ENCODE measurements around the gene MAP3K2.
"Not testable (repeated sequence)": the region's sequence is repeated elsewhere in the genome, so short reads cannot be mapped to it uniquely, and the experiment has no call there.

Gene MAP3K2

GRCh38 chr2:127414638-127415592 lies 27.1 kb upstream of the MAP3K2 start:
- DNase-seq (ENCODE audit: low spot score in 2 of 2) (no peak), ATAC-seq (no peak)
- no peaks in the 10 kb centered on the region for H3K36me3 Mint-ChIP-seq
- H3K9me3 Mint-ChIP-seq, result peaks cover 2% of the 10 kb centered on the region
- no peak overlapping the region for H3K27ac Mint-ChIP-seq
- H3K4me1 Mint-ChIP-seq, result peaks cover 51% of the 10 kb centered on the region
- no peak overlapping the region for H3K4me3 Mint-ChIP-seq

DNA sequence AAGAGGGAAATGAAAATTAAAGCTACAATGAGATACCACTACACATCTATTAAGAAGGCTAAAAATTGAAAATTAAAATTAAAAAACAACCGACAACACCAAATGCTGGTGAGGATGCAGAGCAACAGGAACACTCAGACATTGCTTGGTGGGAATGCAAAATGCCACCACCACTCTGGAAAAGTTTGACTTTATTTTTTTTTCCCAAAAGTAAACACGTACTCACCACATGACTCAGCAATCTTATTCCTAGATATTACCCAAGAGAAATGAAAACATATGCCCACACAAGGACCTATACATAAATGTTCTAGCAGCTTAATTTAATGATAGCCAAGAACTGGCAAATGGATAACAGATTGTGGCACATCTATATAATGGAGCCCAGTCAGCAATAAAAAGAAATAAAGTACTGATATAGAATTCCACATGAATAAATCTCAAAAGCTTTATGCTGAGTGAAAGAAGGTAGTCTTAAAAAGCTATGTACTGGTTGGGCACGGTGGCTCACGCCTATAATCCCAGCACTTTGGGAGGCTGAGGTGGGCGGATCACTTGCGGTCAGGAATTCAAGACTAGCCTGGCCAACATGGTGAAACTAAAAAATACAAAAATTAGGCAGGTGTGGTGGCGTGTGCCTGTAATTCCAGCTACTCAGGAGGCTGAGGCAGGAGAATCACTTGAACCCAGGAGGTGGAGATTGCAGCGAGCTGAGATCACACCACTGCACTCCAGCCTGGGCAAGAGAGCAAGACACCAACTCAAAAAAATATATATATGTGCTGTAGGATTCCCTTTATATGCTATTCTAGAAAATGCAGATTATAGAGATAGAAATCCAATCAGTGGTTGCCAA lies 26.2 kb upstream of the MAP3K2 start:
- peaks cover 2% of the 10 kb centered on the region for H3K9me3 Mint-ChIP-seq
- ATAC-seq (no peak), DNase-seq (ENCODE audit: low spot score in 2 of 2) (no peak)
- no peaks in the 10 kb centered on the region for H3K36me3 Mint-ChIP-seq
- peaks cover 53% of the 10 kb centered on the region for H3K4me1 Mint-ChIP-seq
- no peak overlapping the region for H3K27ac Mint-ChIP-seq
- no peak overlapping the region for H3K4me3 Mint-ChIP-seq

DNA sequence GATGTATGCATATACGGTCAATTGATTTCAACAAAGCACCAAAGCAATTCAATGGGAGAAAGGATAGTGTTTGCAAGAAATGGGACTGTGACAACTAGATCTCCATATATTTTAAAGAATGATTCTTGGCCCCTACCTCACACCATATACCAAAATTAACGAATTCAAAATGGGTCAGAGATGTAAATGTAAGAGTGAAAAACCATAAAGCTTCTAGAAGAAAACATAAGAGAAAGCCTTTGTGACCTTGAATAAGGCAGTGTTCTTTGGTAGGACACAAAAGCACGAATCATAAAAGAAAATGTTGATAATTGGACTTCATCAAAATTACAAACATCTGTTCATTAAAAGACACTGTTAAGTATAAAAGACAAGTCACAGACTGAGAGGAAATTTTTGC lies 25.4 kb upstream of the MAP3K2 start:
- ATAC-seq (no peak), DNase-seq (ENCODE audit: low spot score in 2 of 2) (no peak)
- Mint-ChIP-seq H3K36me3 (no peaks in the 10 kb centered on the region), H3K9me3 (peaks cover 2% of the 10 kb centered on the region), H3K4me3 (no peak overlapping the region), H3K4me1 (peaks cover 53% of the 10 kb centered on the region), H3K27ac (no peak overlapping the region)

GRCh38 chr2:127411653-127412369 lies 24.0 kb upstream of the MAP3K2 start:
- no peak overlapping the region for H3K4me3 Mint-ChIP-seq
- H3K9me3 Mint-ChIP-seq, result peaks cover 2% of the 10 kb centered on the region
- ATAC-seq (no peak), DNase-seq (ENCODE audit: low spot score in 2 of 2) (no peak)
- H3K36me3 Mint-ChIP-seq, result no peaks in the 10 kb centered on the region
- H3K4me1 Mint-ChIP-seq, result peaks cover 46% of the 10 kb centered on the region
- no peak overlapping the region for H3K27ac Mint-ChIP-seq

DNA sequence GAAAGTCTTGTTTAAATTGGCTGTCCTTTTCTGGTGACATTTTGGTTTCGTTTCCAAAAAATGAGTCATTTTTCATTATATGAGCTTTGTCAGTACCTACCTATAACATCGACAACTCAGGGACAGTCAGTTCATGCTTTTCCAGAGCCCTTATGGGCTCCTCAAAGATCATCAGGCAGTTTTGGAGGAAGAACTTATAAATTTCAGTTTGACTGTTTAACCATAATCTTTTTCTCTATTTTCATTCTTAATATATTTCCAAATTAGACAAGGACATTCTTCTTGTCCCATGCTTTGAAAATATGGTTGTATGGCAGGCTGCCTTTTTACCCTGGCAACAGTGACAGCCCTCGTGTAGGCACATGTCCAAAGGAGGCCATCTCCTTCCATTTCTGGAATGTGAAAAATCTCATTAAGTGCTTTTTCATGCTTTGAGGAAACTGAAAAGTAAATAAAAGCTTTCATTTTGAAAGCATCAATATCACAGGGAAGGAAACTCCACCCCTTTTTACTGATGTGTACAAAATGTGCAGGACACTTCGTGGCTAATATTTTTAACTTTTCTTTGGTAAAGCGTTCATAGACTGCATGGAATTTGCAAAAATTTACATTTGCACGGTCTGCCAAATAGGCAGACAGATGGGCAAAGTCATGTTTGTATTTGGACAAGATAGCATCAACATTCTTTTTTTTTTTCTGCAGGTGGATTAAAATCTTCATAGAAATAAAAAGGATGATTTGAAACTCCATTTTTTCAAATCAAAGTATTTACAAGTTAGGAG lies 23.3 kb upstream of the MAP3K2 start:
- H3K9me3 Mint-ChIP-seq, result peaks cover 2% of the 10 kb centered on the region
- H3K4me1 Mint-ChIP-seq, result peaks cover 39% of the 10 kb centered on the region
- ATAC-seq (peak; percentile 69), DNase-seq (ENCODE audit: low spot score in 2 of 2) (no peak)
- H3K4me3 Mint-ChIP-seq, result peak overlapping the region; percentile 49
- H3K36me3 Mint-ChIP-seq, result no peaks in the 10 kb centered on the region
- H3K27ac Mint-ChIP-seq, result peak overlapping the region; percentile 89

- DNase-seq (ENCODE audit: low spot score in 2 of 2); H3K36me3 Mint-ChIP-seq; ATAC-seq; H3K9me3 Mint-ChIP-seq: not testable (repeated sequence)
- peak overlapping the region; percentile 89 for H3K27ac Mint-ChIP-seq
- H3K4me1 Mint-ChIP-seq, result peaks cover 34% of the 10 kb centered on the region
- peak overlapping the region; percentile 49 for H3K4me3 Mint-ChIP-seq
Observed at GRCh38 chr2:127409716-127410115, 21.9 kb upstream of the MAP3K2 start.

DNA sequence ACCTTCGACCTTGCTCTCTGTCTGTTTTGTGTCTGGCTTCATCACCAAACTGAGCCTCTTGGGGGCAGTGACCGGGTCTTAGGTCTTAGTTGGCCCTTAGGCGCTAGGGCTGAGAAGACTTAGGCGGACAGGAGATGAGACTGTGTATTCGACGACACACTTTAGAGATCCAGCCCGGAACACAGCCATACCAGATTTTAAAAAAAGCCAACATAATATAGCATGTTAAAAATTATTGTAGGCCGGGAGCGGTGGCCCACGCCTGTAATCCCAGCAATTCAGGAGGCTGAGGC lies 21.0 kb upstream of the MAP3K2 start:
- peak overlapping the region; percentile 53 for H3K4me3 Mint-ChIP-seq
- H3K36me3 Mint-ChIP-seq, result no peaks in the 10 kb centered on the region
- no peak overlapping the region for H3K27ac Mint-ChIP-seq

GRCh38 chr2:127408004-127408806 lies 20.4 kb upstream of the MAP3K2 start:
- peaks cover 2% of the 10 kb centered on the region for H3K9me3 Mint-ChIP-seq
- ATAC-seq (peak; percentile 95), DNase-seq (ENCODE audit: low spot score in 2 of 2) (peak; percentile 88 to 92)
- peak overlapping the region; percentile 53 for H3K4me3 Mint-ChIP-seq
- no peak overlapping the region for H3K27ac Mint-ChIP-seq
- H3K4me1 Mint-ChIP-seq, result peaks cover 25% of the 10 kb centered on the region
- H3K36me3 Mint-ChIP-seq, result no peaks in the 10 kb centered on the region

More for the DNA sequence above, 21.0 kb upstream of the MAP3K2 start:
- peaks cover 30% of the 10 kb centered on the region for H3K4me1 Mint-ChIP-seq
- H3K9me3 Mint-ChIP-seq, result peaks cover 2% of the 10 kb centered on the region
- ATAC-seq, result no peak
- no peak for DNase-seq (ENCODE audit: low spot score in 2 of 2)

- Mint-ChIP-seq H3K36me3 (no peaks in the 10 kb centered on the region), H3K4me1 (peaks cover 27% of the 10 kb centered on the region), H3K9me3 (no peaks in the 10 kb centered on the region), H3K4me3 (peak overlapping the region; percentile 32), H3K27ac (peak overlapping the region; percentile 34)
- peak; percentile 45 for ATAC-seq
- no peak for DNase-seq (ENCODE audit: low spot score in 2 of 2)
Observed at GRCh38 chr2:127407661-127408003, 19.9 kb upstream of the MAP3K2 start.

DNA sequence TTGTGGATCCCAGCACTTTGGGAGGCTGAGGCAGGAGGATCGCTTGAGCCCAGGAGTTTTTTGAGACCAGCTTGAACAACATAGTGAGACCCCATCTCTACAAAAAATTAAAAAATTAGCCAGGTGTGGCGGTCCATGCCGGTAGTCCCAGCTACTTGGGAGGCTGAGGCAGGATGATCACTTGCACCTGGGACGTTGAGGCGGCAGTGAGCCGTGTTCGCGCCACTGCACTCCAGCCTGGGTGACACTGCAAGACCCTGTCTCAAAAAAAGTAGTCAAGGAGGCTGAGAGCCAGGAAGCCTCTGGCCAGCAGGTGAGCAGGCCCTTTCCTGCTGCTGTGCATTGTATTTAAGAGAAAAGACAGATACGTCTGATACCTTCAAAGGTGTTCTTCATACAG lies 19.3 kb upstream of the MAP3K2 start:
- Mint-ChIP-seq H3K9me3 (no peaks in the 10 kb centered on the region), H3K4me3 (peak overlapping the region; percentile 32), H3K36me3 (no peaks in the 10 kb centered on the region), H3K4me1 (peaks cover 32% of the 10 kb centered on the region), H3K27ac (peak overlapping the region; percentile 34)
- DNase-seq (ENCODE audit: low spot score in 2 of 2) (no peak), ATAC-seq (no peak)

- no peaks in the 10 kb centered on the region for H3K9me3 Mint-ChIP-seq
- no peak overlapping the region for H3K27ac Mint-ChIP-seq
- H3K4me3 Mint-ChIP-seq, result no peak overlapping the region
- DNase-seq (ENCODE audit: low spot score in 2 of 2) (no peak), ATAC-seq (no peak)
- no peaks in the 10 kb centered on the region for H3K36me3 Mint-ChIP-seq
- peaks cover 32% of the 10 kb centered on the region for H3K4me1 Mint-ChIP-seq
Observed at GRCh38 chr2:127406454-127406853, 18.7 kb upstream of the MAP3K2 start.

- Mint-ChIP-seq H3K36me3 (no peaks in the 10 kb centered on the region), H3K4me1 (peaks cover 21% of the 10 kb centered on the region), H3K27ac (no peak overlapping the region), H3K4me3 (no peak overlapping the region), H3K9me3 (no peaks in the 10 kb centered on the region)
- no peak for ATAC-seq
- DNase-seq (ENCODE audit: low spot score in 2 of 2), result no peak
Observed at GRCh38 chr2:127405255-127405610, 17.5 kb upstream of the MAP3K2 start.

DNA sequence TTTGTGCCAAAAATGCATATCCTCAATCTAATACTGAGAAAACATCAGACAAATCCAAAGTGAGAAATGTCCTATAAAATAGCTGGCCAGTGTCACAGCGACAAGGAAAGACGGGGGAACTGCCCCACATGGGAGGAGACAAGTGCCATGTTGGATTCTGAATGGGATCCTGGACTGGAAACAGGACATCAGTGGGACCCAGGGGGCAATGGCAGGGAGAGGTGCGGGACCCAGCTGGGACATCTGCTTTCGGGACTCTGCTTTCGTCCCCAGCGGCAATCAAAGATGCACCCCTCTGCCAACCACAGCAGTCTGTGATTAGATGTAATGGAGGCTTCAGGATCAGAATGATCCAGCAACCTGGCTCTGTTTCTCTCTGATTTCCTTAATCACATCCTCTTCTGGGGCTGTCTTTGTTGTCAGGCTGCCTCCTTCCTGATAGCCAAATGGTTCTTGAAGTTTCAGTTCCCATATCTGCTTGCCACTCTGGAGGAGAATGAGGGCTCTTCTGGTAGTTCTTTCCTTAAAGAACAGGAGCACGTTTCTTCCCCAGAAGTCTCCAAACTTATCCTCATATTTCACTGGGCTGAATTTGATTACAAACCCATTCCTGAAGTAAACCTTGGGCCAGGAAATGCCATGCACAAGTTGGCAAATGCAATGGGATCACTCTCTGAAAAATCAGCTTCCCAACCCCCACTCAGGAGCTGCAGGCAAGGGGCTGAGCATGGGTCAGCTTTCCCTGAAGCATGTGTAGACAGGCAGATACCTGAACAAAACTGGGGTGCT lies 16.9 kb upstream of the MAP3K2 start:
- Mint-ChIP-seq H3K36me3 (no peaks in the 10 kb centered on the region), H3K9me3 (no peaks in the 10 kb centered on the region), H3K4me1 (peaks cover 15% of the 10 kb centered on the region), H3K27ac (no peak overlapping the region), H3K4me3 (no peak overlapping the region)
- DNase-seq (ENCODE audit: low spot score in 2 of 2) (no peak), ATAC-seq (no peak)

All from stimulated activated effector memory CD8-positive, alpha-beta T cell treated with anti-CD3 and anti-CD28 coated beads, Interleukin-12 subunit alpha, Interleukin-12 subunit beta, amount 100 ng/mL, for 72 hours (primary cell).